ENCODE measurements around the gene RHCG.

- TF ChIP-seq CTCF (IDR thresholded peaks at IDR 0.05) (no peak), ZFX (IDR thresholded peaks at IDR 0.05; ENCODE audit: borderline replicate concordance) (no peak)
These were observed 18.4 kb upstream of the RHCG start for GRCh38 chr15:89514596-89515406.

Measured in 22Rv1 (cell line).